Activated CD4-positive, alpha-beta T cell treated with anti-CD3 and anti-CD28 coated beads, Interleukin-2, amount 50 U/mL, for 4 hours (primary cell): Measurements from ENCODE around the gene PLXND1.

Experiments used
- DNase-seq, 2 experiments: peaks; one replicate each; pipeline ENCODE4 v3.0.0-alpha.2; 2020

Gene PLXND1

DNA sequence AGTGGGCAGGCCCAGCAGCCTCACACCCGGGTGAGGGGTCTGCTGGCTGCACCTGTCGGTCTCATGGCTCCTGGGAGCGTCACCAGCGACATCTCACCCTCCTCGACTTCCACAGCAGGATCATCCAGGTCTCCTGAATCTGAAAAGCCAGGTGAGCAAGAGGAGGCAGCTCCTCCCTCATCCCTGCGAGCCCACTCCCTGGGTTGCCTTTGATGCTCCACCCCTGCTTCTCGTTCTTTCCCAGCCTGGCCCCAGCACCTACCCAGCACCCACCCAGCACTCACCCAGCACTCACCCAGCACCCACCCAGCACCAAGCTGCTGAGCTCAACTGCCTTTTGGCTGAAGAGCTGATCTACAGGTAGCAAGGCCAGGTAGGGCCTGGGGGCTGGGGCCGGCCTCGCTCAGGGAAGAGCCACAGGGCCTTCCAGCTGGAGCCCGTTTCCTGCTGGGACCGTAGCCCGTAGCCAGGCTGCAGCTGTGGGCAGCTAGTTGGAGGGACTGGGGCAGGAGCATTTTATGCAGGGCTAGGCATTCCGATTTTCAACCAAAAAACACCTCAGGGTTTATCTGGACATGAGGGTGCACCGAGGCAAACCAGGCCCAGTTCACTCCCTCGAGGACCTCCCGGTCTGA lies 63.2 kb downstream of the PLXND1 start, which contains the start of gene H1-8:
Gene H1-8 (plus strand): TSS at position 20 of the 635 bp plus-strand sequence. CDS start 44 bp downstream, at position 64.
- DNase-seq: no peak

DNA sequence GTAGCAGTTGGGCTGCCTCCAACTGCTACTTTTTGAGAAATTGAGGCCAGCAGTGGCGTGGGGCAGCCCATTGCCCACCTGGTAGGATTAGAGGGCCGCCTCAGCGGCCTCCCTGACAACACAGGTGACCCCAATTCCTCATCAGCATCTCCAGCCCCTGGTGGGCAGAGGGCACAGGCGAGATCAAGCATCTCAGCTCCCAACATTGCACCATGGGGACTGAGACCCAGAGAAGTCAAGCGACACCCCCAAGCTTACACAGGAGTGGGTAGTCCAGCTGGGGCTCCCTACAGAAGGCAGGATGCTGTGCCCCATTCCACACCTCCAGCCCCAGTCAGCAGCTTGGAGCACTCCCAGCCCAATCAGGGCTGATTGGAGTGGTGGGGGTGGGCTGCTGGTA lies 63.7 kb downstream of the PLXND1 start:
- DNase-seq: no peak

DNA sequence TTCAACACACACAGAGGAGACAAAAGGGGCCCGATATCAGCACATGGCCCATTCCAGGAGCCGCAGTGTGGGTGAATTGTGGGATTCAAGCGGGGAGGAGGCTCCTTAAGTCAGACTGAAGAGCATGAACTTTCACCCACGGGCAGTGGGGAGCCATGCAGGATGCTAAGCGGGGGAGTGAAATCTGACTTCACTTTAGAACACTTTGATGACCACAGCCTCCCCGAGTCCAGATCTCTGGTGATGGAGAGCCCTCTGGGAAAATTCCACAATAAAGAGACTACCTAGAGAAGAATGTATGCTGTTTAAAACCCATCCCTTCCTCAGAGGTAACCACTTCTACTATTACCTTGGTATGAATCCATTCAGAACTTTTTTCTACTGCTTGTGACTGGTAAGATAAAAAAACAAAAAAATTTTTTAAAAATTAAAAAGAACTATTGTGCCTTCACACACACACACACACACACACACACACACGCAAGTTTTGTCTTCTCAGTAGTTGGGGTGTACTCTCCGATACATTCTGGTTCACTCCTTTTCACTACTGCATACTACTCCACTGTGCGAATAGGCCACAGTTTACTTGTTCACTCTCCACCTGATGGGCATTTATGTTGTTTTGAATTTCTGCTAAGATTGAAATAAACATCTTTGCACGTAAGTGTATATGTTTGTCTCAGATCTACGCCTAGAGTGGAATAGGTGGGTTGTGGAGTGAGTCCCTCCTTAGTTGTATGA lies 65.5 kb downstream of the PLXND1 start:
- no peak for DNase-seq

DNA sequence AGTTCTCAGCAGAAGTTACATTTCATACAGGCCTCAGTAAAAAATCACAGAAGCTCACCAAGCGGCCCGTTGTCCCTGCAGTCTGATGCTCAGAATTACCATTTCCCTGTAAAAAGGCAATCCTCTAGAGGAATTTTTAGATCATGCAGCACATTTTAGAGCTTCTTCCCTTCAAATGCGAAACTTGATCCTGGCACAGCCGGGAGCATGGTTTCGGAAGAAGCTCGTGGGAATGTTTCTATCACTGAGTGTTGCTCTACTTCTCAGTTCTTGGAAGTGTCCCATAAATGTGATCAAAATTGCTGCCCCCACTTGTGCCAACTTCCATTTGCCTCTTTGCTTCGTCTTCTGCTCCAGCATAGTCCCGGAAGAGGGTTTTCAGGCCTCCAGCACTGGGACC lies 67.3 kb downstream of the PLXND1 start:
- DNase-seq: no peak

DNA sequence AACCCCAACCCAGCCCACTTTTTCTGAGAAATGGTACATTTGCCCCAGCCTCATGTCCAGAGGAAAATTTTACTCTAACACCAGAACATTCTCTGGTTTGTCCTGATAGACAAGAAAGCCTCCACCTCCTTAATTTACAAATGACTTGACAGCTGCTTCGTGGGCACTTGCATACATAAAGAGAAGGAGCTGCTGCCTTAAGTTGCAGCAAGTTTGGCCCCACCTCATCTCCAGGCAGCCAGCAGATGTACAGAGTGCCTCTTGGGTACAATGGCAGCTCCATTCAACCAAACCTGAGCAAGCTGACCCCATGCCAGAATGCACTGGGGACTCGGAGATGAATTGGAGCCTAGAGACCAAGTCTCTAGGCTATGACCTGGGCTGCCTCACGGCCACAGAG lies 69.7 kb downstream of the PLXND1 start:
- DNase-seq: no peak

DNA sequence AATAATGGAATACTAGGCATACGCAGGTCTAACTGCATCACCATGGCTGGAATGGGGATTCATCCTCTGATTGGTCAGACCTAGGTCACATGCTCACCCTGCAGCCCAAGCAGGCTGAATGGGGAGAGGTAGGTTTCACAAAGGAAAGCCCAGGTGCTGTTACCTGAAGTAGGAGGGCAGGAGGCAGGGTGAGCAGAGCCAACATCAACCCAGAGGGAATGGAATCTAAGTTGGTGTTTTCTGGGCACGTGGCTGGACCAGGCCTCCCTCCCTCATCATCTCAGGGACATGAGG lies 70.2 kb downstream of the PLXND1 start:
- no peak for DNase-seq

DNA sequence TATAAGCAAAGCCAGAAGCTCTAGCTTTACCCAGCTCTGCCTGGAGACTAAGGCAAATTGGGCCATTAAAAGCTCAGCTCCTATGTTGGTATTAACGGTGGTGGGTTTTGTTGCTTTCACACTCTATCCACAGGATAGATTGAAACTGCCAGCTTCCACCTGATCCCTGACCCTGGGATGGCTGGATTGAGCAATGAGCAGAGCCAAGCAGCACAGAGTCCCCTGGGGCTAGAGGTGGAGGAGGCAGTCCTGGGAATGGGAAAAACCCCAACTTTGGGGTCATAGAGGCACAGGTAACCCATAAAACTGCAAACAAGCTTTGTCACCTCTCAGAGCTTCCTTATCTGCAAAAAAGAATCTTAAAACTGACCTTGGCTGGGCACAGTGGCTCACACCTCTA lies 71.4 kb downstream of the PLXND1 start:
- DNase-seq: no peak

DNA sequence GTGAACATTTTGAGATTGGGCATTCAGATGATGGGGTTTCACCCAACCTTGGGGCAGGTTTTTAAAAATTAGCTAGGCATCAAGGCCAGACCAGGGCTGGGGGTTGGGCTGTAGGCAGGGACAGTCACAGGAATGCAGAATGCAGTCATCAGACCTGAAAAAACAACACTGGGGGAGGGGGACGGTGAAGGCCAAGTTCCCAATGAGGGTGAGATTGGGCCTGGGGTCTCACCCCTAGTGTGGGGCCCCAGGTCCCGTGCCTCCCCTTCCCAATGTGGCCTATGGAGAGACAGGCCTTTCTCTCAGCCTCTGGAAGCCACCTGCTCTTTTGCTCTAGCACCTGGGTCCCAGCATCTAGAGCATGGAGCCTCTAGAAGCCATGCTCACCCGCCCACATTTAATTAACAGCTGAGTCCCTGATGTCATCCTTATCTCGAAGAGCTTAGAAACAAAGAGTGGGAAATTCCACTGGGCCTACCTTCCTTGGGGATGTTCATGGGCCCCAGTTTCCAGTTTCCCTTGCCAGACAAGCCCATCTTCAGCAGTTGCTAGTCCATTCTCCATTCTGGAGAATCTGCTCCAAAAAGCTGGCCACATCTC lies 71.9 kb downstream of the PLXND1 start:
- DNase-seq: no peak

DNA sequence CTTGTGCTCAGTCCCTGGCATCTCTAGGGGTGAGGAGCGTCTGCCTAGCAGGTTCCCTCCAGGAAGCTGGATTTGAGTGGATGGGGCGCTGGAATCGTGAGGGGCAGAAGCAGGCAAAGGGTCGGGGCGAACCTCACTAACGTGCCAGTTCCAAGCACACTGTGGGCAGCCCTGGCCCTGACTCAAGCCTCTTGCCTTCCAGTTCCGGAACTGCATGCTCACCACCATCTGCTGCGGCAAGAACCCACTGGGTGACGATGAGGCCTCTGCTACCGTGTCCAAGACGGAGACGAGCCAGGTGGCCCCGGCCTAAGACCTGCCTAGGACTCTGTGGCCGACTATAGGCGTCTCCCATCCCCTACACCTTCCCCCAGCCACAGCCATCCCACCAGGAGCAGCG lies 73.1 kb downstream of the PLXND1 start:
- no peak for DNase-seq

DNA sequence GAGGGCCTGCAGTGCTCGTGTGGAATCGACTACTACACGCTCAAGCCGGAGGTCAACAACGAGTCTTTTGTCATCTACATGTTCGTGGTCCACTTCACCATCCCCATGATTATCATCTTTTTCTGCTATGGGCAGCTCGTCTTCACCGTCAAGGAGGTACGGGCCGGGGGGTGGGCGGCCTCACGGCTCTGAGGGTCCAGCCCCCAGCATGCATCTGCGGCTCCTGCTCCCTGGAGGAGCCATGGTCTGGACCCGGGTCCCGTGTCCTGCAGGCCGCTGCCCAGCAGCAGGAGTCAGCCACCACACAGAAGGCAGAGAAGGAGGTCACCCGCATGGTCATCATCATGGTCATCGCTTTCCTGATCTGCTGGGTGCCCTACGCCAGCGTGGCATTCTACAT lies 74.2 kb downstream of the PLXND1 start:
- no peak for DNase-seq

DNA sequence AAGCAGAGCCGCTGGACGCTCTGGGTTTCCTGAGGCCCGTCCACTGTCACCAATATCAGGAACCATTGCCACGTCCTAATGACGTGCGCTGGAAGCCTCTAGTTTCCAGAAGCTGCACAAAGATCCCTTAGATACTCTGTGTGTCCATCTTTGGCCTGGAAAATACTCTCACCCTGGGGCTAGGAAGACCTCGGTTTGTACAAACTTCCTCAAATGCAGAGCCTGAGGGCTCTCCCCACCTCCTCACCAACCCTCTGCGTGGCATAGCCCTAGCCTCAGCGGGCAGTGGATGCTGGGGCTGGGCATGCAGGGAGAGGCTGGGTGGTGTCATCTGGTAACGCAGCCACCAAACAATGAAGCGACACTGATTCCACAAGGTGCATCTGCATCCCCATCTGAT lies 74.8 kb downstream of the PLXND1 start:
- DNase-seq: no peak

DNA sequence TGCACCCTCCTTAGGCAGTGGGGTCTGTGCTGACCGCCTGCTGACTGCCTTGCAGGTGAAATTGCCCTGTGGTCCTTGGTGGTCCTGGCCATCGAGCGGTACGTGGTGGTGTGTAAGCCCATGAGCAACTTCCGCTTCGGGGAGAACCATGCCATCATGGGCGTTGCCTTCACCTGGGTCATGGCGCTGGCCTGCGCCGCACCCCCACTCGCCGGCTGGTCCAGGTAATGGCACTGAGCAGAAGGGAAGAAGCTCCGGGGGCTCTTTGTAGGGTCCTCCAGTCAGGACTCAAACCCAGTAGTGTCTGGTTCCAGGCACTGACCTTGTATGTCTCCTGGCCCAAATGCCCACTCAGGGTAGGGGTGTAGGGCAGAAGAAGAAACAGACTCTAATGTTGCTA lies 75.7 kb downstream of the PLXND1 start:
- no peak for DNase-seq

DNA sequence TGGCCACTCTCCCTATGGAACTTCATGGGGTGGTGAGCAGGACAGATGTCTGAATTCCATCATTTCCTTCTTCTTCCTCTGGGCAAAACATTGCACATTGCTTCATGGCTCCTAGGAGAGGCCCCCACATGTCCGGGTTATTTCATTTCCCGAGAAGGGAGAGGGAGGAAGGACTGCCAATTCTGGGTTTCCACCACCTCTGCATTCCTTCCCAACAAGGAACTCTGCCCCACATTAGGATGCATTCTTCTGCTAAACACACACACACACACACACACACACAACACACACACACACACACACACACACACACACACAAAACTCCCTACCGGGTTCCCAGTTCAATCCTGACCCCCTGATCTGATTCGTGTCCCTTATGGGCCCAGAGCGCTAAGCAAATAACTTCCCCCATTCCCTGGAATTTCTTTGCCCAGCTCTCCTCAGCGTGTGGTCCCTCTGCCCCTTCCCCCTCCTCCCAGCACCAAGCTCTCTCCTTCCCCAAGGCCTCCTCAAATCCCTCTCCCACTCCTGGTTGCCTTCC lies 76.2 kb downstream of the PLXND1 start:
- no peak for DNase-seq

DNA sequence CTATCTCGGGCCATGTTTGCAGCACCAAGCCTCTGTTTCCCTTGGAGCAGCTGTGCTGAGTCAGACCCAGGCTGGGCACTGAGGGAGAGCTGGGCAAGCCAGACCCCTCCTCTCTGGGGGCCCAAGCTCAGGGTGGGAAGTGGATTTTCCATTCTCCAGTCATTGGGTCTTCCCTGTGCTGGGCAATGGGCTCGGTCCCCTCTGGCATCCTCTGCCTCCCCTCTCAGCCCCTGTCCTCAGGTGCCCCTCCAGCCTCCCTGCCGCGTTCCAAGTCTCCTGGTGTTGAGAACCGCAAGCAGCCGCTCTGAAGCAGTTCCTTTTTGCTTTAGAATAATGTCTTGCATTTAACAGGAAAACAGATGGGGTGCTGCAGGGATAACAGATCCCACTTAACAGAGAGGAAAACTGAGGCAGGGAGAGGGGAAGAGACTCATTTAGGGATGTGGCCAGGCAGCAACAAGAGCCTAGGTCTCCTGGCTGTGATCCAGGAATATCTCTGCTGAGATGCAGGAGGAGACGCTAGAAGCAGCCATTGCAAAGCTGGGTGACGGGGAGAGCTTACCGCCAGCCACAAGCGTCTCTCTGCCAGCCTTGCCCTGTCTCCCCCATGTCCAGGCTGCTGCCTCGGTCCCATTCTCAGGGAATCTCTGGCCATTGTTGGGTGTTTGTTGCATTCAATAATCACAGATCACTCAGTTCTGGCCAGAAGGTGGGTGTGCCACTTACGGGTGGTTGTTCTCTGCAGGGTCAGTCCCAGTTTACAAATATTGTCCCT lies 76.9 kb downstream of the PLXND1 start:
- no peak for DNase-seq

DNA sequence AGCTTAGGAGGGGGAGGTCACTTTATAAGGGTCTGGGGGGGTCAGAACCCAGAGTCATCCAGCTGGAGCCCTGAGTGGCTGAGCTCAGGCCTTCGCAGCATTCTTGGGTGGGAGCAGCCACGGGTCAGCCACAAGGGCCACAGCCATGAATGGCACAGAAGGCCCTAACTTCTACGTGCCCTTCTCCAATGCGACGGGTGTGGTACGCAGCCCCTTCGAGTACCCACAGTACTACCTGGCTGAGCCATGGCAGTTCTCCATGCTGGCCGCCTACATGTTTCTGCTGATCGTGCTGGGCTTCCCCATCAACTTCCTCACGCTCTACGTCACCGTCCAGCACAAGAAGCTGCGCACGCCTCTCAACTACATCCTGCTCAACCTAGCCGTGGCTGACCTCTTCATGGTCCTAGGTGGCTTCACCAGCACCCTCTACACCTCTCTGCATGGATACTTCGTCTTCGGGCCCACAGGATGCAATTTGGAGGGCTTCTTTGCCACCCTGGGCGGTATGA lies 77.8 kb downstream of the PLXND1 start, which contains the start of gene RHO:
Gene RHO (plus strand): TSS at position 51 of the 512 bp plus-strand sequence. CDS start 95 bp downstream, at position 146.
- DNase-seq: no peak

DNA sequence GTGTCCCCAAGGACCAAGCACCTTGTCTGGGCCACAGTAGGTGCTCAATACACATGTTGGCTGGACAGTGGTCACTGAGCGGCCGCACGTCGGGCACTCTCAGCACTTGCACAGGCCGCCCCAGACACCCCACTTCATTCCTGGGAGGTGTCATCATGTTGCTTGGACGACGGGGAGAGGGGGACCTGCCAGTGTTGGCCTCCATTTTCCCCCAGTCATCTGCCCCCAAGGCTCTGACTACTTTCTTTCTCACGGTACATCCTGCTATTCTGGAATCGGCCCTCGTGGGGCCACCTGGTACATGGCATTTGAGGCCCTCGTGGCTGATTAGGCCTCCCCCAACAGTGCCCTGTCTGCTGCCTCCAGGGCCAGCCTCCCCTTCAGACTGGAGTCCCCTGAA lies 79.2 kb downstream of the PLXND1 start:
- no peak for DNase-seq

DNA sequence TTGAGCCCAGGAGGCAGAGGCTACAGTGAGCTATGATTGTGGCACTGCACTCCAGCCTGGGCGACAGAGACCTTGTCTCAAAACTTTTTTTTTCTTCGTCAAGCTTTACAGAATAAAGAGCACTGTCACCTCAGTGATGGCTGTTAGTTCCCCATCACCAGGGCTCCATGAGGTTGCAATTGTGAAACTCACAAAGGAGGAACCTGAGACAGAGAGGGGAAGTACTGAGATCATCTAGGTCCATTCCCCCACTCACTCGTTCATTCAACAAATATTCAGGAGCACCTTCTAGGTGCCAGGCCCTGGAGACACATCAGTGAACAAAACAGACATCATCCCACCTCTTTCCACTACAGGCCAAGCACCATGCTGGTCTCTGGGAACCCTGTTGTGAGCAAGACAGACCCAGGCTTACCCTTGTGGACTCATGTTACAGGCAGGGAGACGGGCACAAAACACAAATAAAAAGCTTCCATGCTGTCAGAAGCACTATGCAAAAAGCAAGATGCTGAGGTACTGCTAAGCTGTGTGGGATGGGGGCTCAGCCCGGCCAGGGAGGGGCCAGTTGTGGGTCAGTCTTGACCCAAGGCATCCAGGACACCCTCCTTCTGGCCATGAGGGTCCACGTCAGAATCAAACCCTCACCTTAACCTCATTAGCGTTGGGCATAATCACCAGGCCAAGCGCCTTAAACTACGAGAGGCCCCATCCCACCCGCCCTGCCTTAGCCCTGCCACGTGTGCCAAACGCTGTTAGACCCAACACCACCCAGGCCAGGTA lies 80.2 kb downstream of the PLXND1 start:
- no peak for DNase-seq

DNA sequence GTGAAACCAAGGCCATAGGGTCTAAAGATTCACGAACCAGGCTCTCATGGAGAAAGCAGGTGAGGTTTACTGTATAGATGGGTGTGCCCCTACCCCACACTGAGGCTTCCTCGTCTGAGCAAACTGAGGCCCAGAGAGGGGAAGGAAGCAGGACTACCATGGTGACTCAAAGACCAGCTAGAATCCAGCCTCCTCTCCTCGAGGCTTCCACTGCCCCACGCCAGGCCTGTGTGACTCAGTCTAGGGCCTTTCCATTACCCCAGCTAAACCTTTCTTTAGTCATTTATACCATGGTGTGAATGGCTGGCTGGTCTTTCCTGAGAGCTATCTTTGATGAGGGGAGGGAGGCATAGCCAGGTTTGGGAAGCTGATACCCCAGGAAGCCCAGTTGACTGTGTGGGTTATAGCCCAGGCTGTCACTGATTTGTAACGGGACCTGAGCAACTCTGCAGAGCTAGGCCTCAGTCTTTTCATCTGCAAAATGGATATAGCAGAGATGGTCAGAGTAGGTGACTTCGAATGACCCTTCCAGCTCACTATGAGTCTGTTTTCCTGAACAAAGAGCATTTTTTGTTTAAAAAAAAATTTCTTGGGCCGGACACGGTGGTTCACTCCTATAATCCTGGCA lies 81.0 kb downstream of the PLXND1 start:
- DNase-seq: no peak

DNA sequence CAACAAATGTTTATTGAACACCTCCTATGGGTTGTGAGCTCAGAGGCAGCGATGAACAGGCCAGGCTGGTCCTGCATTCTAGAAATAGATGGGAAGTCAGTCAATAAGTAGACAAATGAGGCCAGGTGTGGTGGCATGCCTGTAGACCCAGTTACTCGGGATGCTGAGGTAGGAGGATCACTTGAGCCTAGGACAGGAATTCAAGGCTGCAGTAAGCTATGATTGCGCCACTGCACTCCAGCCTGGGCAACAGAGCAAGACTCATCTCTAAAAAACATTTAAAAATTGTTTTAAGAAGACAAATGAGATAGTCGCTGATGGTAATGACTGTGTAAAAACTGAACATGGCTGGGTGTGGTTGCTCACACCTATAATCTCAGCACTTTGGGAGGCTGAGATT lies 82.4 kb downstream of the PLXND1 start:
- DNase-seq: no peak

DNA sequence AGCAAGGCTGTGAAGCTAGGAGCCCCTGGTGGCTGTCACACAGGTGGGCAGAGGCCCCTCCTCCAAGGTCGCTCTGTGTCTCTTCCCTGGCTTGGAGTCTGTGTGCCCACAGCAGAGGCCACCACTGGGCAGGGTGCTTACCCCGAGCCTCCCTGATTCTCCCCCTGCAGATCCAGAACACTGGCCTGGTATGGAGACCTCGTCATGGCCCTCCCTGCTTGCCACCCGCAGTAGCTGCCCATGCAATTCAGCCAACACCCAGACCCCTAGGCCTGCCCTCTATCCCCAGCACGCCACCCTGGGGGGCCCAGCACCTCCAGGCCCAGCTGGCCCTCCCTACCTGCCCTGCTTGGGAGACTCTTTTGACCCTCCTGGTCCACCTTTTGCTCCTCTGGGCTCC lies 83.5 kb downstream of the PLXND1 start:
- no peak for DNase-seq

DNA sequence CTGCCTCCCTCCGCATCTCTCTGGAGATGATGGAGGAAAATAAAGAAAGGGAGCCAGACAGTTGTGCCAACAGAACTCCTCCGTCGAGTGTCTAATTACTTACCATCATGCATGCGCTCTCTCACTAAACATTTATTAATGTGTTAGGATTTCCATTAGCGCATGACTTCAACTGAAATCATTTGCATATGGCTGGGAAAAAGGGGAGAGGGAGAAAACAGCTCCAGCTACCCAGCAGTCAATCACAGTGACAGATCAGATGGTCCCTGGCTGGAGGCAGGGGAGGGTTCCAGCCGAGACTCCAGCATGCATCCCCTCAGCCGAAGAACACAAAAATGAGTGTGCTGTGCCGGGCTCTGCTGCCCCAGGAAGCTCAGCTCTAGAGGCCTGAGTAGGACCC lies 84.9 kb downstream of the PLXND1 start:
- DNase-seq: no peak

DNA sequence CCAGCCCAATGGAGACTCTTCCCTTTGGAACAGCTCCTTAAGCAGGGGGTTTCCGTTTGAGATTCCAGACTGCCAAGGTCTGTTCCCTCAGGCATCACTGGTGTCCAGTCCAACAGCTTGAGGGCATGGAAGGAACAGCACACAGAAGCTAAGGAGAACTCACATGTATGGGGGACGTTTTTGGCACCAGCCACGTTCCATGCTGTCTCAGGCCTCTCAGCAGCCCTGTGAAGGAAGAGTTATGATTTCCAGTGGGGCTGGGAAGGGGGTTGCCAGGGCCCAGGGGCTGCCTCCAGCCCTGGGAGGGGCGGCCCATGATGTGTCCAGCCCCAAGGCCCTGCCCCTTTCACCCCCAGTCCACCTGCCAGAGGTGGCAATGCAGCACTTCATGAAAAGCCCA lies 85.5 kb downstream of the PLXND1 start:
- no peak for DNase-seq
